Measurements from ENCODE around the gene CYP2A6.
"Not testable (repeated sequence)": the region's sequence is repeated elsewhere in the genome, so short reads cannot be mapped to it uniquely, and the experiment has no call there.

DNA sequence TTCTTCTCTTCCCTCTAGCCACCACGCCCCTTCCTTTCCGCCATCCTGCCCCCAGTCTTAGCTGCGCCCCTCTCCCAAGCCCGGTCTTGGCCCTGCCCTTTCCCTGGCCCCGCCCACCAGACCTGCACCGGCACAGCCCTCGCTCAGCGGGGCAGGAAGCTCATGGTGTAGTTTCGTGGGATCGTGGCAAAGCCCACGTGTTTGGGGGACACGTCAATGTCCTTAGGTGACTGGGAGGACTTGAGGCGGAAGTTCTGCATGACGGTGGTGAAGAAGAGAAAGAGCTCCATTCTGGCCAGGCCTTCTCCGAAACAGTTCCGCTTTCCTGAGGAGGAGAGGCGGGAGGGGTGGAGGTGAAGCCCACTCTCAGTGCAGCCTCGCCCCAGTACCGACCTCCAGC, 6.6 kb downstream of the CYP2A6 start:
- TF ChIP-seq, protein P1, sequence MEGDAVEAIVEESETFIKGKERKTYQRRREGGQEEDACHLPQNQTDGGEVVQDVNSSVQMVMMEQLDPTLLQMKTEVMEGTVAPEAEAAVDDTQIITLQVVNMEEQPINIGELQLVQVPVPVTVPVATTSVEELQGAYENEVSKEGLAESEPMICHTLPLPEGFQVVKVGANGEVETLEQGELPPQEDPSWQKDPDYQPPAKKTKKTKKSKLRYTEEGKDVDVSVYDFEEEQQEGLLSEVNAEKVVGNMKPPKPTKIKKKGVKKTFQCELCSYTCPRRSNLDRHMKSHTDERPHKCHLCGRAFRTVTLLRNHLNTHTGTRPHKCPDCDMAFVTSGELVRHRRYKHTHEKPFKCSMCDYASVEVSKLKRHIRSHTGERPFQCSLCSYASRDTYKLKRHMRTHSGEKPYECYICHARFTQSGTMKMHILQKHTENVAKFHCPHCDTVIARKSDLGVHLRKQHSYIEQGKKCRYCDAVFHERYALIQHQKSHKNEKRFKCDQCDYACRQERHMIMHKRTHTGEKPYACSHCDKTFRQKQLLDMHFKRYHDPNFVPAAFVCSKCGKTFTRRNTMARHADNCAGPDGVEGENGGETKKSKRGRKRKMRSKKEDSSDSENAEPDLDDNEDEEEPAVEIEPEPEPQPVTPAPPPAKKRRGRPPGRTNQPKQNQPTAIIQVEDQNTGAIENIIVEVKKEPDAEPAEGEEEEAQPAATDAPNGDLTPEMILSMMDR (IDR thresholded peaks at IDR 0.05): not testable (repeated sequence)
- not testable (repeated sequence) for TF ChIP-seq POLR2AphosphoS5, EP300, POLR2A (IDR thresholded peaks at IDR 0.05)

Measured in upper lobe of left lung (tissue), 4 donors.